K562 (cell line): Measurements from ENCODE around the gene MRPS15. TPM values are rescaled to one million over a fixed set of nuclear protein-coding genes. Genes with fewer than 3 reads are reported as not detected.

Experiments
- ATAC-seq: fragments of 200-7000 bp; cut with Tn5 transposase; 3 replicates; pipeline ENCODE4 v1.9.1; 2020; ENCODE audit warnings: moderate library complexity
- BruUV-seq: library from RNA; stranded (reverse); fragments of 400-500 nt; replicated peaks from 2 replicates; lab custom pipeline; 2021; lab: Mats Ljungman, UMichigan
- CTCF ChIA-PET: fragments of 300-600 bp; formaldehyde crosslinking; extraction: SDS; loops from one replicate; lab custom pipeline; 2021; ENCODE audit warnings: low intra/inter-chr PET ratio; lab: Yijun Ruan, JAX
- POLR2A ChIA-PET: fragments of 300-600, 350-650 bp; sonication (Branson Sonifier 250); formaldehyde crosslinking; extraction: SDS; loops from one replicate; lab custom pipeline; 2021; ENCODE audit warnings: antibody characterized with exemption, inconsistent platforms; lab: Yijun Ruan, JAX
- DNase-seq, 4 experiments: peaks; one replicate each; pipeline versions ENCODE4 v3.0.0 to v3.0.0-alpha.2; 2011 to 2018; ENCODE audit warnings: low spot score in 3 of 4, mixed read lengths in 3 of 4; ENCODE audit errors: extremely low read depth in 1 of 4
- FAIRE-seq: peaks from 2 replicates; lab custom pipeline; 2011; peaks lifted over from hg19 to GRCh38; lab: Jason Lieb, UNC
- H2AFZ ChIP-seq: 2 replicates; pipeline ENCODE4 v1.6.0; 2011; ENCODE audit warnings: low read depth, low read length, control low read depth, inconsistent platforms
- H3K27ac ChIP-seq: fragments of 200-600 bp; 3 replicates; pipeline ENCODE4 v1.8.0; 2011; ENCODE audit warnings: low read depth, mild to moderate bottlenecking, control low read depth, inconsistent platforms, low read length, moderate library complexity, mixed read lengths; ENCODE audit errors: extremely low read depth
- H3K27me3 ChIP-seq, 2 experiments: fragments of 300-600 bp in 1 of 2; 2 replicates in 1 of 2; 3 replicates in 1 of 2; pipeline versions ENCODE4 v1.6.0 to v1.8.0; 2011; ENCODE audit warnings: inconsistent platforms in 2 of 2, low read length in 2 of 2, mild to moderate bottlenecking in 1 of 2, mixed read lengths in 1 of 2, moderate library complexity in 1 of 2; ENCODE audit not compliant: control insufficient read depth in 2 of 2, insufficient read depth in 2 of 2
- H3K36me3 ChIP-seq: fragments of 300-600 bp; 3 replicates; pipeline ENCODE4 v1.8.0; 2011; ENCODE audit warnings: mild to moderate bottlenecking, low read length, inconsistent platforms; ENCODE audit not compliant: control insufficient read depth, insufficient read depth
- H3K4me1 ChIP-seq, 2 experiments: fragments of 200-600 bp in 1 of 2; replicated peaks in 1 of 2; 2 replicates in 1 of 2; 3 replicates in 1 of 2; pipeline versions ENCODE4 v1.5.1 to v1.8.0; 2011; ENCODE audit warnings: inconsistent platforms in 2 of 2, low read length in 2 of 2, mild to moderate bottlenecking in 1 of 2, mixed read lengths in 1 of 2, moderate library complexity in 1 of 2; ENCODE audit not compliant: control insufficient read depth in 2 of 2, insufficient read depth in 2 of 2
- H3K4me2 ChIP-seq: 2 replicates; pipeline ENCODE4 v1.6.1; 2011; ENCODE audit warnings: low read length, control low read depth, inconsistent platforms, mixed read lengths; ENCODE audit not compliant: insufficient read depth
- H3K4me3 ChIP-seq: fragments of 200-600 bp; sonication (generic), shearing (Covaris generic); 2 replicates; pipeline ENCODE4 v1.5.1; 2016; ENCODE audit warnings: control low read depth, inconsistent platforms
- H3K79me2 ChIP-seq: fragments of 200-600 bp; 3 replicates; pipeline ENCODE4 v1.8.0; 2011; ENCODE audit warnings: low read length, inconsistent platforms; ENCODE audit not compliant: control insufficient read depth, insufficient read depth
- H3K9ac ChIP-seq, 2 experiments: 2 replicates each; pipeline versions ENCODE4 v1.6.0 to v1.6.1; 2011; ENCODE audit warnings: low read depth in 2 of 2, low read length in 2 of 2, control low read depth in 1 of 2, inconsistent platforms in 1 of 2, mild to moderate bottlenecking in 1 of 2, mixed read lengths in 1 of 2; ENCODE audit not compliant: insufficient read depth in 1 of 2
- H3K9me1 ChIP-seq: one replicate; pipeline ENCODE4 v1.6.0; 2011; ENCODE audit warnings: inconsistent platforms, mild to moderate bottlenecking, low read length, moderate library complexity; ENCODE audit not compliant: control insufficient read depth, insufficient read depth
- H3K9me3 ChIP-seq: replicated peaks from 2 replicates; pipeline ENCODE4 v1.5.1; 2011; ENCODE audit warnings: low read depth, low read length, inconsistent platforms; ENCODE audit not compliant: control insufficient read depth, insufficient read depth
- H4K20me1 ChIP-seq: replicated peaks from 2 replicates; pipeline ENCODE4 v1.6.1; 2011; ENCODE audit warnings: low read length, inconsistent platforms, mixed read lengths; ENCODE audit not compliant: control insufficient read depth, insufficient read depth
- ARID4B ChIP-seq: sonication (generic); formaldehyde crosslinking; IDR thresholded peaks from 2 replicates; pipeline ENCODE4 v1.8.0; 2022; ENCODE audit warnings: mild to moderate bottlenecking, missing genetic modification reagents
- CCNT2 ChIP-seq: IDR thresholded peaks from 2 replicates; pipeline ENCODE4 v1.6.1; 2011; ENCODE audit warnings: borderline replicate concordance, low read depth, mild to moderate bottlenecking, moderate library complexity, mixed read lengths, low read length; ENCODE audit not compliant: insufficient read length; ENCODE audit errors: extremely low read depth
- CREM ChIP-seq: IDR thresholded peaks from 2 replicates; pipeline ENCODE4 v1.6.1; 2014; ENCODE audit warnings: antibody characterized with exemption, low read depth
- HDAC8 ChIP-seq: fragments of 450-650 bp; IDR thresholded peaks from 2 replicates; pipeline ENCODE4 v1.6.1; 2016; ENCODE audit warnings: mild to moderate bottlenecking, missing genetic modification characterization, moderate library complexity, missing compliant biosample characterization
- JUN ChIP-seq, 2 experiments: sonication (generic) in 1 of 2; formaldehyde crosslinking in 1 of 2; IDR thresholded peaks; 2 replicates each; pipeline versions ENCODE4 v1.6.1 to v1.8.0; 2012 to 2022; ENCODE audit warnings: borderline replicate concordance in 2 of 2, mild to moderate bottlenecking in 2 of 2, improper control_type of control experiment in 1 of 2, low read depth in 1 of 2, low read length in 1 of 2, missing genetic modification reagents in 1 of 2
- KAT2B ChIP-seq: IDR thresholded peaks from one replicate; pipeline ENCODE4 v1.6.1; 2012; ENCODE audit warnings: low read depth, mild to moderate bottlenecking, control low read depth, inconsistent platforms, low read length, moderate library complexity
- SMAD4 ChIP-seq: fragments of 250-450 bp; sonication (Bioruptor Pico); conservative IDR thresholded peaks from 2 replicates; pipeline ENCODE4 v1.8.0; 2021; ENCODE audit warnings: inconsistent platforms, mild to moderate bottlenecking, moderate library complexity
- SRSF3 ChIP-seq: fragments of 200-400 bp; formaldehyde crosslinking; IDR thresholded peaks from 2 replicates; pipeline ENCODE4 v1.6.1; 2016; ENCODE audit warnings: mild to moderate bottlenecking, low read length, moderate library complexity; ENCODE audit not compliant: insufficient read depth
- TCFL5 ChIP-seq: fragments of 250-450 bp; sonication (Bioruptor Pico); conservative IDR thresholded peaks from 2 replicates; pipeline ENCODE4 v1.6.1; 2021; ENCODE audit warnings: mild to moderate bottlenecking, moderate library complexity, matching md5 sums
- ZNF143 ChIP-seq: sonication (generic); formaldehyde crosslinking; IDR thresholded peaks from 2 replicates; pipeline ENCODE4 v1.9.0; 2022; ENCODE audit warnings: mild to moderate bottlenecking, missing genetic modification reagents
- ZNF696 ChIP-seq: fragments of 250-450 bp; sonication (Bioruptor Pico); conservative IDR thresholded peaks from 2 replicates; pipeline ENCODE4 v1.4.0; 2020; ENCODE audit warnings: mild to moderate bottlenecking, moderate library complexity
- WGBS: fragments of 100-300 bp; shearing (Covaris generic); methylation state at CpG from one replicate; pipeline ENCODE4 v1.1.6; 2016; ENCODE audit warnings: low coverage, mixed read lengths; ENCODE audit not compliant: insufficient coverage; ENCODE audit errors: missing lambda C conversion rate; 5-methylcytosine and 5-hydroxymethylcytosine counted together
- in situ Hi-C: fragments of 300-500 bp; cut with MboI; formaldehyde crosslinking; loops from 4 replicates; pipeline ENCODE4 v1.15.0; 2018; ENCODE audit warnings: inconsistent platforms, mixed read lengths
- intact Hi-C: fragments of 100-400 bp; cut with micrococcal nuclease; formaldehyde crosslinking; loops from 2 replicates; pipeline ENCODE4 v1.14.2; 2022
- polyA plus RNA-seq, 8 experiments: library from polyadenylated mRNA; depleted of rRNA in 4 of 8; stranded (reverse) in 5 of 8; unstranded in 3 of 8; fragments of >200 nt; fragmentation: Nextera tagmentation in 2 of 8; fragmentation: Illumina TruSeq in 1 of 8; extraction: Ambion mirVana in 2 of 8; extraction: Trizol in 1 of 8; gene quantifications; 2 replicates each; pipeline versions ENCODE4 v1.2.1 to v1.2.3, GENCODE V29; 2011 to 2014; ENCODE audit warnings: inconsistent platforms in 1 of 8, missing spikeins in 1 of 8
- total RNA-seq, 7 experiments: library from RNA; depleted of rRNA in 6 of 7; stranded (reverse); fragments of >200 nt in 6 of 7; fragmentation: Illumina TruSeq in 2 of 7; extraction: Trizol in 2 of 7; gene quantifications; 2 replicates each; pipeline versions ENCODE4 v1.2.1 to v1.2.3, GENCODE V29; 2011 to 2021; ENCODE audit warnings: low replicate concordance in 1 of 7
- TF ChIP-seq, protein P1 (sequence below): fragments of 150-350 bp; IDR thresholded peaks from 2 replicates; pipeline ENCODE4 v1.6.1; 2014; ENCODE audit warnings: low read depth, mild to moderate bottlenecking, low read length, borderline replicate concordance

MRPS15 gene
- total and polyA plus RNA-seq, 9 of the 15 experiments (the other 6 are each of a cell fraction or from before 2014, with no cell fraction given) = 62.9 to 286 (median 149) TPM

GRCh38 chr1:36476945-36477344 lies 12.8 kb upstream of the MRPS15 start:
- Histone ChIP-seq H2AFZ (no peak overlapping the region; the same call in 1 of the 2 replicates), H3K4me1 (peaks cover 20 to 25% of the 10 kb centered on the region in 2 experiments), H4K20me1 (no peaks in the 10 kb centered on the region), H3K9ac (no peak overlapping the region), H3K27me3 (no peaks in the 10 kb centered on the region), H3K4me2 (no peak overlapping the region), H3K9me3 (no peaks in the 10 kb centered on the region), H3K27ac (no peak overlapping the region), H3K36me3 (no peaks in the 10 kb centered on the region), H3K4me3 (no peak overlapping the region), H3K9me1 (no peaks in the 10 kb centered on the region), H3K79me2 (no peaks in the 10 kb centered on the region)
- DNase-seq (no peak), ATAC-seq (no peak), FAIRE-seq (no peak)
- 59% methylated on average over 5 of the region's 5 CpGs for WGBS
- POLR2A ChIA-PET = interaction anchor here (0.6 to 2.8 kb wide), 4 partner anchors 13 to 69 kb away, joined by 3 to 10 read pairs (median 4); partner anchors contain the start of gene MRPS15
- no peak for TF ChIP-seq SMAD4 (CRISPR knock-in tag)
- no peak for TF ChIP-seq ZNF143 (CRISPR knock-in tag)
- TF ChIP-seq CREM = no peak
- no peak for TF ChIP-seq HDAC8 (tag)
- no peak for TF ChIP-seq KAT2B
- no peak for TF ChIP-seq JUN (IDR thresholded peaks at IDR 0.05; ENCODE audit: borderline replicate concordance, low read depth, low read length)
- no peak for TF ChIP-seq JUN (CRISPR knock-in tag; IDR thresholded peaks at IDR 0.05; ENCODE audit: borderline replicate concordance)
- TF ChIP-seq ARID4B (CRISPR knock-in tag) = no peak
- TF ChIP-seq, protein P1, sequence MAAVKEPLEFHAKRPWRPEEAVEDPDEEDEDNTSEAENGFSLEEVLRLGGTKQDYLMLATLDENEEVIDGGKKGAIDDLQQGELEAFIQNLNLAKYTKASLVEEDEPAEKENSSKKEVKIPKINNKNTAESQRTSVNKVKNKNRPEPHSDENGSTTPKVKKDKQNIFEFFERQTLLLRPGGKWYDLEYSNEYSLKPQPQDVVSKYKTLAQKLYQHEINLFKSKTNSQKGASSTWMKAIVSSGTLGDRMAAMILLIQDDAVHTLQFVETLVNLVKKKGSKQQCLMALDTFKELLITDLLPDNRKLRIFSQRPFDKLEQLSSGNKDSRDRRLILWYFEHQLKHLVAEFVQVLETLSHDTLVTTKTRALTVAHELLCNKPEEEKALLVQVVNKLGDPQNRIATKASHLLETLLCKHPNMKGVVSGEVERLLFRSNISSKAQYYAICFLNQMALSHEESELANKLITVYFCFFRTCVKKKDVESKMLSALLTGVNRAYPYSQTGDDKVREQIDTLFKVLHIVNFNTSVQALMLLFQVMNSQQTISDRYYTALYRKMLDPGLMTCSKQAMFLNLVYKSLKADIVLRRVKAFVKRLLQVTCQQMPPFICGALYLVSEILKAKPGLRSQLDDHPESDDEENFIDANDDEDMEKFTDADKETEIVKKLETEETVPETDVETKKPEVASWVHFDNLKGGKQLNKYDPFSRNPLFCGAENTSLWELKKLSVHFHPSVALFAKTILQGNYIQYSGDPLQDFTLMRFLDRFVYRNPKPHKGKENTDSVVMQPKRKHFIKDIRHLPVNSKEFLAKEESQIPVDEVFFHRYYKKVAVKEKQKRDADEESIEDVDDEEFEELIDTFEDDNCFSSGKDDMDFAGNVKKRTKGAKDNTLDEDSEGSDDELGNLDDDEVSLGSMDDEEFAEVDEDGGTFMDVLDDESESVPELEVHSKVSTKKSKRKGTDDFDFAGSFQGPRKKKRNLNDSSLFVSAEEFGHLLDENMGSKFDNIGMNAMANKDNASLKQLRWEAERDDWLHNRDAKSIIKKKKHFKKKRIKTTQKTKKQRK = no peak
- TF ChIP-seq ZNF696 = no peak
- TF ChIP-seq CCNT2 = no peak
- no peak for TF ChIP-seq TCFL5
- no peak for TF ChIP-seq SRSF3
- intact Hi-C loops = no loop called here
- CTCF ChIA-PET = interaction anchor here (0.6 to 1.5 kb wide), 2 partner anchors 29 to 31 kb away, joined by 3 to 4 read pairs; no protein-coding TSS in a partner anchor
- in situ Hi-C loops = no loop called here
- no TSS peak for BruUV-seq
